ENCODE results near the gene RBM17. TPM values are rescaled to one million over a fixed set of nuclear protein-coding genes. Genes with fewer than 3 reads are reported as not detected.

RBM17 gene
- total and polyA plus RNA-seq, 4 donors = 16.5 to 44.8 (median 34.1) TPM

GRCh38 chr10:6048281-6049030 lies 40.4 kb upstream of the RBM17 start:
- H3K9ac ChIP-seq (ENCODE audit: low read depth in 1 of 2, low read length in 2 of 2) = no peak overlapping the region
- peaks cover 0 to 3% (median 0%) of the 10 kb centered on the region in 4 donors for H3K4me1 ChIP-seq (ENCODE audit: control insufficient read depth in 4 of 4, insufficient read depth in 4 of 4, low read length in 3 of 4)
- no peaks in the 10 kb centered on the region for H3K27me3 ChIP-seq (ENCODE audit: control insufficient read depth in 4 of 4, insufficient read depth in 4 of 4, low read length in 3 of 4)
- H3K27ac ChIP-seq (ENCODE audit: low read depth in 1 of 2, low read length in 2 of 2) = no peak overlapping the region
- H3K36me3 ChIP-seq (ENCODE audit: control insufficient read depth in 4 of 4, insufficient read depth in 3 of 4, low read depth in 1 of 4, low read length in 3 of 4) = no peaks in the 10 kb centered on the region
- H3K9me3 ChIP-seq (ENCODE audit: control insufficient read depth in 4 of 4, low read length in 3 of 4) = no peaks in the 10 kb centered on the region
- TF ChIP-seq, protein P1, sequence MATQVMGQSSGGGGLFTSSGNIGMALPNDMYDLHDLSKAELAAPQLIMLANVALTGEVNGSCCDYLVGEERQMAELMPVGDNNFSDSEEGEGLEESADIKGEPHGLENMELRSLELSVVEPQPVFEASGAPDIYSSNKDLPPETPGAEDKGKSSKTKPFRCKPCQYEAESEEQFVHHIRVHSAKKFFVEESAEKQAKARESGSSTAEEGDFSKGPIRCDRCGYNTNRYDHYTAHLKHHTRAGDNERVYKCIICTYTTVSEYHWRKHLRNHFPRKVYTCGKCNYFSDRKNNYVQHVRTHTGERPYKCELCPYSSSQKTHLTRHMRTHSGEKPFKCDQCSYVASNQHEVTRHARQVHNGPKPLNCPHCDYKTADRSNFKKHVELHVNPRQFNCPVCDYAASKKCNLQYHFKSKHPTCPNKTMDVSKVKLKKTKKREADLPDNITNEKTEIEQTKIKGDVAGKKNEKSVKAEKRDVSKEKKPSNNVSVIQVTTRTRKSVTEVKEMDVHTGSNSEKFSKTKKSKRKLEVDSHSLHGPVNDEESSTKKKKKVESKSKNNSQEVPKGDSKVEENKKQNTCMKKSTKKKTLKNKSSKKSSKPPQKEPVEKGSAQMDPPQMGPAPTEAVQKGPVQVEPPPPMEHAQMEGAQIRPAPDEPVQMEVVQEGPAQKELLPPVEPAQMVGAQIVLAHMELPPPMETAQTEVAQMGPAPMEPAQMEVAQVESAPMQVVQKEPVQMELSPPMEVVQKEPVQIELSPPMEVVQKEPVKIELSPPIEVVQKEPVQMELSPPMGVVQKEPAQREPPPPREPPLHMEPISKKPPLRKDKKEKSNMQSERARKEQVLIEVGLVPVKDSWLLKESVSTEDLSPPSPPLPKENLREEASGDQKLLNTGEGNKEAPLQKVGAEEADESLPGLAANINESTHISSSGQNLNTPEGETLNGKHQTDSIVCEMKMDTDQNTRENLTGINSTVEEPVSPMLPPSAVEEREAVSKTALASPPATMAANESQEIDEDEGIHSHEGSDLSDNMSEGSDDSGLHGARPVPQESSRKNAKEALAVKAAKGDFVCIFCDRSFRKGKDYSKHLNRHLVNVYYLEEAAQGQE (IDR thresholded peaks at IDR 0.05) = no peak
- TF ChIP-seq FOXA1 (IDR thresholded peaks at IDR 0.05) (no peak), HNF4G (IDR thresholded peaks at IDR 0.05) (no peak), JUND (IDR thresholded peaks at IDR 0.05) (no peak), HNF4A (conservative IDR thresholded peaks at IDR 0.05) (no peak), MAX (IDR thresholded peaks at IDR 0.05) (no peak), RAD21 (IDR thresholded peaks at IDR 0.05) (no peak), EGR1 (IDR thresholded peaks at IDR 0.05; ENCODE audit: low read depth in 2 of 2) (no peak), SP1 (IDR thresholded peaks at IDR 0.05) (no peak), ATF3 (IDR thresholded peaks at IDR 0.05) (no peak), RXRA (IDR thresholded peaks at IDR 0.05) (no peak), TAF1 (conservative IDR thresholded peaks at IDR 0.05) (no peak), FOXA2 (IDR thresholded peaks at IDR 0.05) (no peak), YY1 (IDR thresholded peaks at IDR 0.05) (no peak), NR2F2 (IDR thresholded peaks at IDR 0.05) (no peak), GABPA (IDR thresholded peaks at IDR 0.05 in 1 of 2, conservative IDR thresholded peaks at IDR 0.05 in 1 of 2) (no peak)
- TF ChIP-seq, protein P2, sequence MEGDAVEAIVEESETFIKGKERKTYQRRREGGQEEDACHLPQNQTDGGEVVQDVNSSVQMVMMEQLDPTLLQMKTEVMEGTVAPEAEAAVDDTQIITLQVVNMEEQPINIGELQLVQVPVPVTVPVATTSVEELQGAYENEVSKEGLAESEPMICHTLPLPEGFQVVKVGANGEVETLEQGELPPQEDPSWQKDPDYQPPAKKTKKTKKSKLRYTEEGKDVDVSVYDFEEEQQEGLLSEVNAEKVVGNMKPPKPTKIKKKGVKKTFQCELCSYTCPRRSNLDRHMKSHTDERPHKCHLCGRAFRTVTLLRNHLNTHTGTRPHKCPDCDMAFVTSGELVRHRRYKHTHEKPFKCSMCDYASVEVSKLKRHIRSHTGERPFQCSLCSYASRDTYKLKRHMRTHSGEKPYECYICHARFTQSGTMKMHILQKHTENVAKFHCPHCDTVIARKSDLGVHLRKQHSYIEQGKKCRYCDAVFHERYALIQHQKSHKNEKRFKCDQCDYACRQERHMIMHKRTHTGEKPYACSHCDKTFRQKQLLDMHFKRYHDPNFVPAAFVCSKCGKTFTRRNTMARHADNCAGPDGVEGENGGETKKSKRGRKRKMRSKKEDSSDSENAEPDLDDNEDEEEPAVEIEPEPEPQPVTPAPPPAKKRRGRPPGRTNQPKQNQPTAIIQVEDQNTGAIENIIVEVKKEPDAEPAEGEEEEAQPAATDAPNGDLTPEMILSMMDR (IDR thresholded peaks at IDR 0.05; ENCODE audit: low read depth, low read length, missing input control) = no peak
- TF ChIP-seq, protein P3, sequence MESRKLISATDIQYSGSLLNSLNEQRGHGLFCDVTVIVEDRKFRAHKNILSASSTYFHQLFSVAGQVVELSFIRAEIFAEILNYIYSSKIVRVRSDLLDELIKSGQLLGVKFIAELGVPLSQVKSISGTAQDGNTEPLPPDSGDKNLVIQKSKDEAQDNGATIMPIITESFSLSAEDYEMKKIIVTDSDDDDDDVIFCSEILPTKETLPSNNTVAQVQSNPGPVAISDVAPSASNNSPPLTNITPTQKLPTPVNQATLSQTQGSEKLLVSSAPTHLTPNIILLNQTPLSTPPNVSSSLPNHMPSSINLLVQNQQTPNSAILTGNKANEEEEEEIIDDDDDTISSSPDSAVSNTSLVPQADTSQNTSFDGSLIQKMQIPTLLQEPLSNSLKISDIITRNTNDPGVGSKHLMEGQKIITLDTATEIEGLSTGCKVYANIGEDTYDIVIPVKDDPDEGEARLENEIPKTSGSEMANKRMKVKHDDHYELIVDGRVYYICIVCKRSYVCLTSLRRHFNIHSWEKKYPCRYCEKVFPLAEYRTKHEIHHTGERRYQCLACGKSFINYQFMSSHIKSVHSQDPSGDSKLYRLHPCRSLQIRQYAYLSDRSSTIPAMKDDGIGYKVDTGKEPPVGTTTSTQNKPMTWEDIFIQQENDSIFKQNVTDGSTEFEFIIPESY (IDR thresholded peaks at IDR 0.05) = no peak
- no peak for DNase-seq (ENCODE audit: low spot score)
- 96% methylated on average over 7 of the region's 7 CpGs for WGBS
- H3K4me3 ChIP-seq (ENCODE audit: low read depth in 1 of 3, low read length in 3 of 3) = no peak overlapping the region
